ENCODE results near the gene TRAPPC10.
A peak's percentile ranks its signal among the peaks of the same experiment; 100 is the strongest.

TRAPPC10 gene

GRCh38 chr21:44071359-44072104 is 59.4 kb downstream of the TRAPPC10 start:
- DNase-seq = no peak

GRCh38 chr21:44072111-44072510 is 60.0 kb downstream of the TRAPPC10 start:
- DNase-seq = no peak

GRCh38 chr21:44074315-44074958 is 62.3 kb downstream of the TRAPPC10 start:
- DNase-seq = no peak

- no peak for DNase-seq
Measured at GRCh38 chr21:44076316-44076715, 64.2 kb downstream of the TRAPPC10 start.

GRCh38 chr21:44078411-44078981 is 66.4 kb downstream of the TRAPPC10 start:
- DNase-seq = no peak

GRCh38 chr21:44079446-44079845 is 67.3 kb downstream of the TRAPPC10 start:
- no peak for DNase-seq

- DNase-seq = no peak
Measured at GRCh38 chr21:44079846-44080245, 67.7 kb downstream of the TRAPPC10 start.

GRCh38 chr21:44082648-44083440 is 70.7 kb downstream of the TRAPPC10 start:
- DNase-seq = no peak

- peak in 1 of 2 donors; percentile 22 for DNase-seq
Measured at GRCh38 chr21:44083631-44084291, 71.7 kb downstream of the TRAPPC10 start.

GRCh38 chr21:44084496-44085241 is 72.6 kb downstream of the TRAPPC10 start:
- no peak for DNase-seq

- no peak for DNase-seq
Measured at GRCh38 chr21:44085491-44086321, 73.6 kb downstream of the TRAPPC10 start.

GRCh38 chr21:44086636-44087425 is 74.7 kb downstream of the TRAPPC10 start:
- DNase-seq = no peak

- DNase-seq = no peak
Measured at GRCh38 chr21:44087426-44088400, 75.6 kb downstream of the TRAPPC10 start.

GRCh38 chr21:44088401-44088780 is 76.3 kb downstream of the TRAPPC10 start:
- DNase-seq = no peak

GRCh38 chr21:44089001-44089911 is 77.1 kb downstream of the TRAPPC10 start:
- DNase-seq = no peak

GRCh38 chr21:44090325-44090724 is 78.2 kb downstream of the TRAPPC10 start:
- DNase-seq = no peak

- DNase-seq = no peak
Measured at GRCh38 chr21:44092211-44092610, 80.1 kb downstream of the TRAPPC10 start.

- DNase-seq = no peak
Measured at GRCh38 chr21:44093761-44094160, 81.7 kb downstream of the TRAPPC10 start.
